ENCODE results near the gene IER5.
A peak's percentile ranks its signal among the peaks of the same experiment; 100 is the strongest.
"Not testable (repeated sequence)": the region's sequence is repeated elsewhere in the genome, so short reads cannot be mapped to it uniquely, and the experiment has no call there.

The IER5 gene

DNA sequence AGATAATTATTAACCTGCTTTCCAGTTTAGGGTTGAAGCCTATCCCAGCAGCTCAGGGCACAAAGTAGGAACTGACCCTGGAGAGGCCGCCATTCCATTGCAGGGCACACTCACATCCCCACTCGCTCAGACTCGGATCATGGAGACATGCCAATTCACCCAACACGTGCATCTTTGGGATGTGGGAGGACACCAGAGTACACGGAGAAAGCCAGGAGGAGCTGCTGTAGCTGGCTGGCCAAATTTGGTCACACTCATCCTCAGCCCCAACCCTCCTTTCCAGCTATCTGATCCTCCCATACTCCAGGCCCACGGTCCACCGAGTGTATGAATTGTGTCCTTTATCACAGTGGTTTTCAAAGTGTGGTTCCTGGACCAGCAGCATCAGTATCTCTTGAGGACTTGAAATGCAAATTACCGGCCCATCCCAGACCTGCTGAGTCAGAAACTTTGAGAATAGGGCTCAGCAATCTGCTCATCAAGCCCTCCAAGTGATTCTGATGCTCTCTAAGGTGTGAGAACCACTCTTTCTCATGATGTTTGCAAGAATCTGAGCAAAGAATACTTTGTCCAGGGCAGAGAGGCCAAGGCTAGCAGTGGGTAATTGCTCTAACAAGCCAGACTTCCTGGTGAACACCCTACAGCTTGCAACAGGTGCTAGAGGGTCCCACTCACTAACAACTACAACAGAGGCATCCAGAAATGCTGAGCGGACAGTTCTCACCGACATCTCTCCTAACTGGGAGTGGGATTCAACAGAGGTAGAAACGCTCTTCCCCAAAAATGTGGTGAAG lies 26.3 kb downstream of the IER5 start:
- no peak for DNase-seq (ENCODE audit: low read depth, low spot score)

DNA sequence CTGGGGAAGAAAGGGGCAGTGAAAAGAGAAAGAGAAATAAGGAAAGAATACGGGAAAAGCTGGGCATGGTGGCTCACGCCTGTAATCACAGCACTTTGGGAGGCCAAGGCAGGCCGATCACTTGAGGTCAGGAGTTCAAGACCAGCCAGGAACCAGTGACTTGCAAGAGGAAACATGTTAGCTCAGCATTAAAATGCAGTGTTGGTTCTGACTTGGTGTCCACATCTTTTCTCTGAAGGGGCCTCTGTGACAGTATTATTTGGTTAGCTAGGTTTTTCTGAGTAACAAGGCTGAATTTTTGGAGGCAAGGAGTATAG lies 26.8 kb downstream of the IER5 start:
- DNase-seq (ENCODE audit: low read depth, low spot score): no peak

DNA sequence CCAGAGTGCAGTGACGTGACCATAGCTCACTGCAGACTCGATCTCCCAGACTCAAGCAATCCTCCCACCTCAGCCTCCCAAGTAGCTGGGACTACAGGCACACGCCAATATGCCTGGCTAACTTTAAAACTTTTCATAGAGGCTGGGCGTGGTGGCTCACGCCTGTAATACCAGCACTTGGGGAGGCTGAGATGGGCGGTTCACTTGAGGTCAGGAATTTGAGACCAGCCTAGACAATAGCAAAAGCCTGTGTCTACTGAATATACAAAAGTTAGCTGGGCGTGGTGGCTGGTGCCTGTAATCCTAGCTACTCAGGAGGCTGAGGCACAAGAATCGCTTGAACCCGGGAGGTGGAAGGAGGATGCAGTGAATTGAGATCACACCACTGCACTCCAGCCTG lies 27.5 kb downstream of the IER5 start:
- not testable (repeated sequence) for DNase-seq (ENCODE audit: low read depth, low spot score)

DNA sequence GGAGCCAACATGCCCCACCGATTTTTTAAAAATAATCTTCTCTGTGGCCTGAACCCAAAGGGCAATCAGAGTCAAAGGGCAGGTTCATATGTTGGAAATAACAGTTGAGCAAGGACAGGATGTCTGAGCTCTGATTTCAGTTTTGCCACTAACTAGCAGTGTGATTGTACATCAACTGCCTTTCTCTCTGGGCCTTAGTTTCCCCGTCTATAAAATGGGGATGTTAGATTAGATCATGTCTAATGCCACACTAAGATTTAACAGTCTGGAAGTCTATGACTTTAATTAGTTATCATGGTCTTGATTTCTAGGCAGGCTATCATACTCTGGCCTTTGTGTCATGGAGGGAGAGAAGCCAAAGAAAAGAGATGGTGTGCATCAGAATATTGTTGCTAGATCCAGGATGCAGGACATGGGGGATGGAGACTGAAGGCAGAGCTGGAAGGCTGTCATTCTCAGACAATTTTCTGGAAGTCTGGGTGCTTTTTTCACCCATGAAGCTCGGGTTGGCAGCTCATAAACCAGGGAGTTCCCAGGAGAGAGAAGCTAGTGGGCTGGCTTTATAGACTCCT lies 28.4 kb downstream of the IER5 start:
- no peak for DNase-seq (ENCODE audit: low read depth, low spot score)

DNA sequence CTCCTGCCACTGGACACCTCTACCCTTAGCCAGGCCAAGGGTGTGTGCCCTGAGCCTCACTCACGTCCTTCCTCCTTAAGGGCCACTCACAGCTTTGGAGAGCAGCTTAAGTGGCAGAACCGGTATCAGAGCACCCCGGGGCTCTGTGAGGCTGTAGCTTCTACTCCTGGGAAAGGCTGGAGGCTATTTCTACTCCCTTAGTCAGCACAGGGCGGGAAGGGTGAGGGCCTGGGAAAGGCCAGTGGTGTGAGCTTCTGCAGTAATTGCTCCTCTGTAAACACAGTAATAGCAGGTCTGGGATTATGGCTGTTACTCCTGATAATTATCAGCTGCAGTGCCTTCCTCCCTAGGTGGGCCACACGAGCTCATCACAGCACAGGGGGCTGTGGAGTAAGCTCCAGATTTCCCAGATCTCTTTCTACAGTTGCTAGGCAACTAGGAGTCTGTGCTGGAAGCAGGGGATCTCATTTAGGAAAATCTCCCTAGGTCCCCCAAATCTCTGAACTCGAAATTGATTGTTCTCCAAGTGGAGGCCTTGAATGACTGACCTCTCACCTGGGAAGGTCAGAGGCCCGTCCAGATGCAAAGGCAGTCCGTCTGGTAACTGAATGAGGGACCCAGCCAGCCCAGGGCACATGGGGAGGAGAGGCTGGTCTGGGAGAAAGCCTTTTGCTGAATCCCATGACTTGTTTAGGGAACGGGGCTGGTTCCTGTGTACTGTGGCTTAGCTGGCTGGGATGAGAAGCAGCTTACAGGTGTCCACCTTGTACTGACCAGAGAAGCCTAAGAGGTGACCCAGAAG lies 29.3 kb downstream of the IER5 start:
- peak; percentile 97 for DNase-seq (ENCODE audit: low read depth, low spot score)

DNA sequence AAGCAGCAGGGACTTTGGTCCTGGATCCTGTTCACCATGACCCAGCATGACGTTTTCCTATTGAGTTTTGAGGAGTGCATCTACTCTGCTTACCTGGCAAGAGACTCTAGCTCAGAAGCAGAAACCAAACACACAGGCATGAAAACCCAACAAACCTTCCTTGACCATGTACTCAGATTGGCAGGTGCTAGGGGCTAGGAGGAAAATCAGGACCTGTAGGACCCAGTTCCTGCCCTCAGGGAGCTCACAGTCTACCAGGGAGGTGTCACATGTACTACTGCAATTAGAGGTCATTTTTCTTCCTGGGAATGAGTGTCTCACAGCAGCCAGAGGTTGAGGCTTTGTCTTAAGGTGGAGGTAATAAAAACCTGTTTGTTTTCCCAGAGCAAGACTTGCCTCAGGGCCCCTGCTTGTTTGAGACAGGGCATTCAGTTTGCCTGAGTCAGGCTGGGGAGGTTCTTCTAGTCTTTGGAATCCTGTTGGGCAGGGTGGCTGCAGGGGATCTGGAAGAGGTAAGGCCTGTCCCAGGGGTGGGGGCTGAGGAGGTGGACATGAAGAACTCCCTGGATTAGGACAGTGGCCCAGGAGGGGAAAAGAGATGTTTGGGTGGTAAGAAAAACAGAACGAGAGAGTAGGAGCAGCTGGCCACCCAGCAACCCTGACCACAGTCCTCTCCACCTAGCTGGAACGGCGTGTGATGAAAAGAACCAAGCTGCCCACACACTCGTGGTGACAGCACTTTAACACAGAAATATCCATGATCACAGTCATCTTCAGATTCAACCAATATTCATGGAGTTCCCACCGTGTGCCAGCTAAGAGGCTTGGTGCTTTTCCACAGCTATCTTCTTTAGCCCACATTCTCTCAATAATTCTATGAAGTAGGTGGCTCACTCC lies 30.8 kb downstream of the IER5 start:
- peak; percentile 98 for DNase-seq (ENCODE audit: low read depth, low spot score)

DNA sequence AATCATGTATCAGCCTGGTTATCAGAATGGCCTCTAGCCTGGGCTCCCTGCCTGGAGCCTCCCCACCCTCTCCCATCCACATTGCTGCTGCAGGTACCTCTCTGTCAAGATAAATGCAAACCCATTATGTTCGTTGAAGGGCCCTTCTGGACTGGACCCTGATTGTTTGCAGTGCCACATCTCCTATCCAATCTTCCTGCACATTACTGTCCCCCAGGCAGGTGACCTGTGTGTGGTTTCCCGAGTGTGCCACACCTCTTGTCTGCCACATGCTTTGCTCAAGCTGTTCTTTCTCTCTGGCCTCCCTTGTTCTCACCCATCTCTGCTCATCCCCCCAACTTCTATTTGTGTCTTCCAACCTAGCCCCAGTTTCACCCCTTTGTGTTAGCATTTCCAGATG lies 32.4 kb downstream of the IER5 start:
- DNase-seq (ENCODE audit: low read depth, low spot score): no peak

DNA sequence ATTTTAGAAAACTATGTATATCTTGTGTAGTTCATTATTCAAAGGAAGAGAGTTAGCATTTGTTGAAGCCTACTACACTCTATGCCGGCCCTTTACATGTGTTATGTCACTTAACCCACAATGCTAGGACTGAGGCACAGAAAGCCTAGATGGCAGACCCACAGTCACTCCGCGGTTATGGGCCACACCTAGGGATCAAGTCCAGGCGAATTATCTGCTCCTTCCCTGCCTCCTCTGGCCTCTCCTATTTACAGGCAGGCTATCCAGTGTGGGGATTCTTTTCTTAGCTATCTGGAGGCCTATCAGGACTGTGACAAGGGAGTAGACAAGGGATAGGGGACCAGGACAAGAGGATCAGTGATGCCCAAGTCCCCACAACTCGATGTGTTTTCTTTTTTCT lies 33.0 kb downstream of the IER5 start:
- DNase-seq (ENCODE audit: low read depth, low spot score): no peak

DNA sequence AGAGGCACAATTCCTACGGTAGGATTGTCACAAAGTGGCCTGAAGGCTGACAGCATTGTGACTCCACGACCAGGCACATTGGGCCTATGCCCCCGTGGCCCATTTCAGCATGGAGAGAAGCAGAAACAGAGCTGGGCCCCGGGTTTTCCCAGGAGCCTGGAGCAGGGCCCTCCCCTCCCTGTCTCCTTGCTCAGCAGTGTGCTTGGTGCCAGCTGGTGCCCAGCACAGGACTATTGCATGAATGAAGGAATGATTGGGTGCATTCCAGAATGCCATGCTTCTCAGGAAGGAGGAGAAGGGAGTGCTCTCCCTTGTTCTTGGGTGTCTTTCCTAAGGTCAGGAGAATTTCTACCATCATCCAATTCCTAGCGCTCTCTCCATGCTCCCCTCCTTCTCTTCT lies 33.7 kb downstream of the IER5 start:
- DNase-seq (ENCODE audit: low read depth, low spot score): no peak

DNA sequence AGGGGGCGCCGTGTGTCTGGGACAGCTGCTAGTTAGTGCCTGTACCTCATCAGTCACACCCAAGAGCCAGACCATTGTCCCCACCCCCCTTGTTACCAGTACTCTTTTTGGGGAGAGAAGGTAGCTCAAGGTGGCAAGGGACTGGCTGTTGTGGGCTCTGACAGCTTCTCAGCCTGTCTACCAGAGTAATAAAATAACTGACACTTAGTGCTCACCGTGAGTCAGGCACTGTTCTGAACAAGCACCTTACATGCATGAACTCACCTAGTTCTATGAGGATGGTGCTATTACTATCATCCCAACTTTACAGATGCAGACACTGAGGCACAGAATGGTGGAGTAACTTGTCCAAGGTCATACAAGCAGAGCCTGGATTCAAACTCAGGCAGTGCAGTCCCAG lies 34.7 kb downstream of the IER5 start:
- no peak for DNase-seq (ENCODE audit: low read depth, low spot score)

DNA sequence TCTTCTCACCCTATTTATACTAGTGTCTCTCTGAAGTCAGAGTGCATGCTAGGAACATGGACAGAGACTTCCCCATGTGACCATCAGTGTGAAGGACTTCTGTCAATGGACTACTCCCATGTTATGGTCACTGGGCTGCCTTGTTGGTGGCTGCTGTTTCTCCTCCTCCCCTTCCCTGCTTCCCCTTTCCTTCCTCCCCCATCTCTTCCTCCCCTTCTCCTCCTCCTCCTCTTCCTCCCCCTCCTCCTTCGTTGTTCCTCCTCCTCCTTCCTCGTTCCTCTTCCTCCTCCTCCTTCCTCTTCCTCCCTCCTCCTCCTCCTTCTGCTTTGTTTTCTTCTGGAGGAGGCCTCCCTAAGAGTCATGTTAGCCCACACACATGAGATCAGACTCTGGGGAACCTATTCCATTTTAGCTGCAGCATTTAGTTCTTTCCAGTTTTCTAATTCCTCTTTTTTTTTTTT lies 35.8 kb downstream of the IER5 start:
- DNase-seq (ENCODE audit: low read depth, low spot score): no peak

DNA sequence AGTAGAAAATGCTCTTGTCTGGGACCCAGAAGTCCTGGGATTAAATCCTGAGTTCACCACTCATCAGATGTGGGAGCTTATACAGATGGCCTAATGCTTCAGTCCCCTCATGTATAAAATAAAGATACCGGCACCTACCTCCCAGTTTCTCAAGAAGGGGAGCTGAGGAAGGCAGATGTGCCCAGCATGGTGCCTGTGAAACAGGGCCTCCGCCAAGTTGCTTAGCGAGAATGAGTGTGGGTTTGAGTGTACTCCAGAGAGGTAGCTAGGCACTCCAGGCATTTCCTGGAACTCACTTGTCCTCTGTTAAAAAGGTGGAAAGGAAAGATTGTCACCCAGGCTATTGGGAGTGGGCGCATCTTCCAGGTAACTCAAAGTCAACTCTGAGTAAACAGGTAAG lies 37.8 kb downstream of the IER5 start:
- DNase-seq (ENCODE audit: low read depth, low spot score): no peak

DNA sequence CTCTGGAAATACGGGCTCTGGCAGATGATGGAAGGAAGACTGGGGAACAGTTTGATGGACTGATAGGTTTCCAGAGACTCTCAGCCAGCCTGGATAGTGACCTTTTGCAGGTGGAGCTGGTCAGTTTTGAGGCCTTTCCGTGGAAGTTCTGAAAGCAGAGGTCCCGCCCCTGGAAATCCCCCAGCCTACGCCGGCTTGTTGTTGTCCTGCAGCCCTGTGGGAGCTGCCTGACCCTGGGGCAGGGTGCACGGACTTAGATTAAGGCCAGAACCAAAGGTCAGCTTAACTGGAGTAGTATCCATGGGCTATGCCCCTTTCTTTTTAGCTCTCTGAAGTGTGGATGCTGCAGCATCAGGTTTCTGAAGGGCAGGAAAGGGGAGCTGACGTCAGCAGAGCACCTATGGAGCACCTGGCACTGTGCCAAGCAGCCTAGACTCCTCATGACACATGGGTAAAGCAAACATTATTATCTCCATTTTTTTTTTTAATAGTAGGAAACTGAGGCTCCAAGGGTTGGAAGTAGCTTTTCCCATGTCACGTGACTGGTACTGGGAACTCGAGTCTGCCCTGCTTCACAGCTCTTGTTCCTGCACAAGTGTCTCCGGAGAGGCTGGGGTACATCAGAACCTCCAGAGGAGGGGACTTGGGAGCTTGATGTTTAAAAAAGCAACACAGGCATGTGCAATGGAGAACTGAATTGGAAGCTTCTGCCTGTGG lies 38.5 kb downstream of the IER5 start:
- DNase-seq (ENCODE audit: low read depth, low spot score): peak; percentile 54

DNA sequence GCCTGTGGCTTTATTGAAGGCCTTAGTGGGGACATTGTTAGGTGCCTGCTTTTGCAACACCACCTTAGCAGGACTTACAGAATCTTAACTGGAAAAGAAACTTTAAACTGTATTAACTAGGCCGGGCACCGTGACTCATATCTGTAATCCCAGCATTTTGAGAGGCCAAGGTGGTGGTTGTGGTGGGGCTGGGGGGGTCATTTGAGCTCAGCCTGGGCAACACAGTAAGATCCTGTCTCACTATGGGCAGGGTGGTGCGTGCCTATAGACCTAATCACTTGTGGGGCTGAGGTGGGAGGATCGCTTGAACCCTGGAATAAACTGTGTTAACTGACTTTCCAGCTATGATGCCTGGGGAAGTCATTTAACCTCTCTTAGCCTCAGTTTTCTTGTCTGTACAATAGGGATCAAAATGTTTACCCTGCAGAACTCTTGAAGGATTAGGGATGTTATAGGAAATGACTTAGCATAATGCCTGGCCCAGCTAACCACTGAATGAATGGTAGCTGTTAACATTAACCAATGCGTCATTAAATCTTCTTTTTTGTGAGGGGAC lies 39.5 kb downstream of the IER5 start:
- no peak for DNase-seq (ENCODE audit: low read depth, low spot score)

DNA sequence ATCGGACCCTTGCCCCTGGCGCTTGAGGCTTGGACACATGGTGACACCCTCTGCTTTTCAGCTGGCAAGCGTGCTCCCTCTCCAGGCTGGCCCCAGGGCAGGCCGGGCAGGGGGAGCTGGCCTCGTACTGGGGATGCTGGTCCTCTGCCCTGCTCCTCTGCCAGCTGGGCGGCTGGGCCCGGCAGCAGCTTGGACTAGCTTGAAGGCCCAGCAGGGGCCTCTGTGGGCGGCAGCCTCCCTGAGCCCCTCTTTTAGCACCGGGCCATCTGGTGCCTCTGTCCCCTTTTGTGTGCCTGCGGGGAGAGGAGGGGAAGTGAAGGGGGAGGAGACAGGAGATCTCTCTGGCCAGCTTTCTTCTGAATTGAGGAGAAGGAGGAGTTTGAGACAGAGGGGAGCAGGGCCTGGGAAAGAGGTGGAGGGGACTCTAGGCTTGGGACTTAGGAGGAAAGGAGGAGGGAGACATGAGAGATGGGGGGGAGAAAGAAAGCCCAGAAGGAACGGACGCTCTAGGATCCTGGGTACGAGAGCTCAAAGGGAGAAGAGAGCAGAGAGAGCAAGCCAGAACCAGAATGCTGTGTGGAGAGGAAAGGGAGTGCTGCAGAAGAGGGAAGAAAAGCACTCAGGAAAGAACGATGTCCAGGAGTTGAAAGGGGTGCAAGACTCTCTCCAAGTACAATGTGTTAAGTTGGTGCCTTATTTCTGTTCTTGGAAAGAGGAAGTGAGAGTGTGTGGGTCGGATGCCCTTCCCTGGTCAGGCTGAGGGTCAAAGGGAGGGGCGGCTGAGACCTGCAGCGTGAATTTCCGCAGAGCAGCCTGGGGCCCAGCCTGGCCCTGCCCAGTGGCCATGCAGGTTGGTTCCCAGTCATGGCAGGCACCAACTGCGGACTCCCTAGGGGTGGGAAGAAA lies 40.3 kb downstream of the IER5 start:
- DNase-seq (ENCODE audit: low read depth, low spot score): peak; percentile 55

DNA sequence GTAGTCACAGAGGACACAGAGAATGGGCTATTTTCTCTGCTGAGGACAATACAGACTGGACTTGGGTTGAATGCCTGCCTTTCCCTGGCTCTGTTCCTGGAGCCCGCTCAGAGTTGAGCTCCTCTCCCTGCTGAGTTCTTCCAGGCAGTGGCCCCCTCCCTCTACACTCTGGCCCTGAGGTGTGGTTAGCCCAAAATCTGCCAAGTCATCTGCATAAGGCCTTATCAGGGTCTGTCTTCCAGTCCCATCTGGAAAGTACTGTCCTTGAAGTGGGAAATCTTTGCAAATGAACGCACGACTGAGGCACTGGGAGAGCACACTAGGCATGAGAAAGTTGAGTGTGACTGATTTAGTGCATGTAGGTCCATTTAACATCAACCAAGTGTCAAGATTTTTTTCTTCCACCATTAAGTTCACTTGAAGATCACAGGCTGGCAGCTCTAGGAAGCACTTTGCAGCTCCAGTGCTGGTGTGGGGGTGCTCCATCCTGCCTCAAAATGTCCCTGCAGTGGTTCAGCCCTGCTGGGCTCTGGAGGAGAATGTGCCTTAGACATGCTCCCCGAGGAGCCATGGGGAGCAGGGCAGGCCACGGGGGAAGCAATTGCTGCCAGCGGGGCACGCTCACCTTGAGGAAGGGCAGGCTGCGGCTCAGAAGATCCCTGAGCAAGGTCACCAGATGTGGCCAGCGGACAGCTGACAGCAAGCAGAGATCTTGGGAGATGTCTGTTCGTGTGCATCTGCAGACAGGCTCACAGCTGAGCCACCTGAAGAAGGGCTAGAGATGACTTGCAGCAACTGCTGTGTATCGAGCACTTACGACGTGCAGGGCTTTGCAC lies 41.5 kb downstream of the IER5 start:
- DNase-seq (ENCODE audit: low read depth, low spot score): no peak

DNA sequence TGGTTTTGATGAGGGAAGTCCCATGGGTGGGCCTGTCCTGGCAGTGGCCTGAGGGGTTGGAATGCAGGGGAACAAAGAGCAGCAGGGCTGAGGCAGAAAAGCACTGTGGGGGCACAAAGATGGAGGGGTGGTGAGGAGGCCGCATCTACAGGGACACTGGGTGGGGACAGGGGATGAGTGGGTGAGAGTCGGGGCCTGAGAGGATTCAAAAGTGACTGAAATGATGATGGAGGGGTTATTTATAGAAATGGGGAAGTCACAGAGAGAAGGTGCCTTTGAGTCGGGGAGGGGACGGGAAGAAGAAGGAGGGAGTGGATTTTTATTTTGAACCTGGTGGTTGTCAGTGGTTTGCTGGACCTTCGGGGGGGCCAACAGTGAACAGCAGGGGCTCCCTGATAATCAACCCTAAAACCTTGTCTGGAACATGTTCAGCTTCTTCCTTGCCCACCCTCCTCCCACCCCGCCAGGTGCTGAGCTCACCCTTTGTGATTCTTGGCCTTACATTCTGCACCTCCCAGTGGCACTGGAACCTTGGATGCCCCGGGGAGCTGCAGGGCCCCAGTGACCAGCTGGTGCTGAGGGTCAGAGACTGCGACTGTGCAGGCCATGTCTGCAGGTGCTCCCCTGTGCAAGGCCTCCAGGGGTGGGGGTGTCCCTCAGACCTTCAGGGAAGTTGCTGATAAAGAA lies 42.9 kb downstream of the IER5 start:
- DNase-seq (ENCODE audit: low read depth, low spot score): no peak

DNA sequence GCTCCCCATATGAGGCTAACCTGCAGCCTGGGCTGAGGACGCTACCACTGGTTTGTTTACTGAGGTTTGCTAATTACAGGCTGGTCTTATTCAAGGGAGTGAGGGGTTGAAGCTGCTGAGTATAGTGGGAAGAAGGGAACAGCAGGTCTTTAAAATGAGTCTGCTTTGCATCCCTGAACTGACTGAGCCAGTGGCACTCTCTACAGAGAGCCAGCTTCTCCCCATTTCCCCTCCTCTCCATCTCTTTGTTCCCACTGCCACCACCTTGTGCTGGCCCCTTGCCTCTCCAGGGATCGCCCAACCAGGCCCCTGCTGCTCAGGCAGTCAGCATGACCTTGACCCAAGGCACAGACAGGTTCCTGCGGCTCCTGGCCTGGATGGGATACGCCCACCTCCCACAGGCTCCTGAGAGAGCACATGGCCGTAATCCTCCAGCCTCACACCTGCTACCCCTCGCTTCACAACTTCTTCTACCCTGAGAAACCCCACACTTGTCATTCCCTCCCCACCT lies 45.0 kb downstream of the IER5 start:
- DNase-seq (ENCODE audit: low read depth, low spot score): peak; percentile 64

All from ELF-1 (cell line).